GM19452 (cell line): ENCODE results near the gene MVB12B.

ENCODE experiments used
- ATAC-seq: cut with Tn5 transposase; IDR thresholded peaks from one replicate; pipeline ENCODE4 v1.9.1; 2021; ENCODE audit not compliant: unreplicated experiment

MVB12B gene

DNA sequence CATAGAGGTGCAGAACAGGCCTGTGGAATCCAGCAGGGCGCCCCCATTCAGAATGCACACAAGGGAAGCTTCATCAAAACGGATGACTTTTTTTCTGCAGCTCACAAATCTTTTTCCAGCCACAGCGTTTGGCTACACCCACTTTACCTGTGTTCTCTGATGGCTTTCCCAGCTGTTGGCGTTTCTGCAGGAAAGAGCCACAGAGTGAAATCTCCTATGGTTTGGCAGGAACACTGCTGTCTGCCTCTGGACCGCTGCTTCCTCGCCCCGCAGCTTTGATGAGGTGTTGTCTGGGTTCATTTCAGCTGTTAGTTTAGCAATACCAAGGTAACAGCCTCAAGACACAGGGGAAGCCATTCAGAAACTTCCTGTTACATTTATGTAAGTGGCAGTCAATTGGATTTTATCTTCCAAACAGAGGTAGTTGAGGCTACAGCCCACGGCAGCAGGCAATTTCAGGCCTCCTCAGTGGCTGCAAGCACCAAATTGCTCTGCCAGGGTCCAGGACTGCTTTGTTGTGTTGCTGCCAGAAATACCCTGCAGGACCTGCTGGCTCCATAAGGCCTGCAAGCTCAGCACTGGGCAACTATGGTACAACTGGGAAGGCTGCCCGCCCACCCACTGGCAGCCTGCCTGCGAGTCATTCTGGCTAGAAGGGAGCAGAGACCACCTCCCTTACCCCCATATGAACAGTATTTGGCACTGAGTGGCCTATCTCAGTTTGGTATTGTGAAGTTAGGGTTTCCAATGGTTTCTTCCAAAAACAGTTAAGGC, 96.7 kb downstream of the MVB12B start:
- no peak for ATAC-seq

DNA sequence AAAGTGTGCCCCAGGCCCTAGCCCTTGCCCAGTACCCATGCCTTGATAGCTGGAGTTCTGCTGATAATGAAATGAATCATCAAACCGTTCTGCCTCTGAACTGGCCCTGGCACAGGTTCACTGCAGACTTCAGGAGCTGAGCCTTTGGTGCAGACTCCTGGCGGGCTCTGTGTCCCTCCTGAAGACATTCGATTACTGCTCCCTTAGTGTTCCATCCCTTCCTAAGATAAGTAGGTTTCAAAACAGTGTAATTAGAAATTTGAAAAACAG, 97.2 kb downstream of the MVB12B start:
- ATAC-seq, result no peak

DNA sequence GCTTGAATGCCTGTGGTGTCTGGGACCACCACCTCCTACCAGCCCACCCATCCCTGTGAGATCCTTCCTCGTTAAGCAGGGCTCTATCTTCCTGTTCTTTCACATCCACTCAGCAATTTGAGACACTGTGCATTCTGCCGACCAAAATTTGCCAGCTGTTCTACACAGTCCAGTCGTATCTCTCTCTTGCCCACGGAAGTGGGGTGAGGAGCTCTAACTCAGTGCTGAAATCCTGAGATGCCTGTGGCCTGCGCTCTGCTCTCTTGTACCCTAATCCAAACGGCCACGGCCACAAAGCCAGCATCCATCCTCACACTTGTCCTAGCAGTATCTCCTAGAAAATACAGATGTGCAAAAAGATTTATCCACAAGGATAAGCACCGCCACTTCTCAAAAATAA, 97.9 kb downstream of the MVB12B start:
- ATAC-seq, result no peak

DNA sequence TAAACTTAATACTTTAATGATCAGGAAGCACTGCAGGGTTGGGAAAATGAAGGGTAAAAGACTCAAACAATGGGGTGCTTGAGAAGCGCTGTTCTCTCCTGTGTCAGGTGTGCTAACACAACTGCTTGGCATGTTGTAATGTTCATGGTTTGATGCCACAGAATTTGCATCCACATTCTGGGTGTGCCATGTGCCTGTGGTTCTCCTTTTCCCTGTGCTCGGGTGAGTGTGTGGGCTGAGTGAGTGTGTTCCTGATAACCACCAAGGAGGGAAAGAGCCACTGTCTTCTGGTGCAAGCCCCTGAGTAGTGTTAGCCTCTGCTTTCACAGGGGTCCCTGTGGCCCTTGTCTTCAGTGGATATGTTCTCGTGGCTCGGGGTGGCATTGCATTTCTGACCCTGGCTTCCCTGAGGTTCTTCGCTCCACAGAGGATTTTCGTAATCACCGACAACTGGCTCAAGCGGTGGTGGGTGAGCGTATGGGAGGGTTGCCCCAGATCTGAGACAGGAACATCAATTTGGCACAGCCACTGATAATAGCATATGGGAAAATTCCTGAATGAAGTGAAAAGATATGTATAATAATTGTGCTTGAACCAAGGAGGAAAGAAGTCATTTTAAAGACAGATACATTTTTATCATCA, 102.0 kb downstream of the MVB12B start:
- ATAC-seq, result no peak

DNA sequence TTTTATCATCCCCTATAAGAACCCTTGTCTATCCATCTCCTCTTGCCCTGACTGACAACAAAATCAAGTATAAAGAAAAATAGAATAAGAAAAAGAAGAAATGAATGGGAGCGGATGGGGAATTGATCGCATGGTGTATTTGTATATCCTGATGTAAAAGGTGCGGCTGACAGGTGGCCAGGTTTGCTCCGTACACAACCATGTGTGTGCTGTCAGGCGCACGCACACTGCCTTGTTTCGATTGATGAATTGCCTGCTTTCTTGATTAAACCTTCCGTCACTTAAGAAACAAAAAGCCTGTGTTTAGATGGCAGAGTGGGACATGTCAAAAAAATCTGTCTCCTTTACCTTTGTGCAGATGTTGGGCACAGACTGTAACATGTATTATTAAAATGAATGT, 102.6 kb downstream of the MVB12B start:
- ATAC-seq, result no peak

DNA sequence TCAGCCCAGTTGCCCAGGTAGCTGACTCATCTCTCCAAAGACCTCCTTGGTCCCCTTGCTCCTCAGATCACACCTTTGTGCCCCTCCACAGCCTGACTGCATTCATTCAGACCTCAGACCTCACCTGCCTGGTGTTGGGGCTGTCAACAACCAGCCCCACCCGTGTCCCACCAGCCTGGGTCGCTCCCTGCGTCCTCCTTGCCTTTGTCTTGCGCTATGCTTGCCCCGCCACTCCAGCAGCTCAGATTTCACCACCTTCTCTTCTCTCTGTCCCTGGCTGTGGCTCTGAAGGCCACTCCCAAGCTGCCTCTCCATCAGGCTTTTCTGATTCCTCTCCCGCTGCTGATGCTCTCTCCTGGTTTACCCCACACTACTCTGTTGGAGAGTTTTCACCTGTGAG, 103.5 kb downstream of the MVB12B start:
- no peak for ATAC-seq

DNA sequence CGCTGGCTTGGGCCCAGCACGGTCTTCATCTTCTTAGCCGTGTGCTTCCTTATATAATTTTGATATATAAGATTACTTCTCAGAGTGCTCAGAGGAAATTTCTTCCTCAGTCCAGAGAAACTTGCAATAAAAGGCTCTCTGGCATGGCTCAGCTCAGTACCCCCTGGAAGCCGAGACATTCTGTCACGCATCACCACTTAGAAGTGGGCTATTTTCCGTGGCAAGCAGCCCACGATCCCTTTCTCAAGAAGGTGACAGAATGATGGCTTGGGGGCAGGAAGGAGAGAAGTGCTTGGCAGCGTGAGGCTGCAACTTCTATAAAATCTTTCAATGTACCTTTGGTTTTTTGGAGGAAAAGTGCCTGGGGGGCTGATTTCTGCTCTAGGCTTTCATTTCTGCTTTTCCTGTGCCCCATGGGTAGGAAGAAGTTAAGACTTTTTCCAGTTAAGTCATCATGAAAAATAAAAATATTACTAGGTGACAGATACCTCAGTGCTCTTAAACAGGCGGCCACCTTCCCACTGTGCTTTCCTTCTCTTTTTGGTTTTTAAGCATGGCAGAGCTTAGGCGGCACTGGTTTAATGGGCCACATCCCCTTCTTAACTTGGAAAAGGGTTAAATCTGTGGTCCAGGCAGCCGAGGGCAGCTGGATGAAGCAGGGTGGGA, 104.6 kb downstream of the MVB12B start:
- ATAC-seq, result no peak

DNA sequence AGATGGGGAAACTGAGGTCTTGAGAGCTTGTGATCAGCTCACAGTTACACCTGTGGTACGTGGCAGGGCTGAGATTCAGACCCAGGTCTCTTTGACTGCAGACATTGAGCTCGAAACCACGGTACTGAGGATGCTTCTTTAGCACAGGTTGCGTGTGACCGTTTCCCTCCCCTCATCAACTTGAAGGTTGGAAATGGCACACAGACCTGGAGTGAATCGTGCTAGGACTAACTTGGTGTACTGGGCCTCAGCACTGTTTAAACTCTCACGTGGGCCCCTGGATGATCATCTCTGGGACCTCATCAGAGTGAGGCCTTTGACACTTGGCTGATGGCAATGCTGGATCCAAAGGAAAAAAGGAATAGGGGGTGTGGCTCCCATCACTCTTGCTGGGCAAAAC, 106.0 kb downstream of the MVB12B start:
- no peak for ATAC-seq

DNA sequence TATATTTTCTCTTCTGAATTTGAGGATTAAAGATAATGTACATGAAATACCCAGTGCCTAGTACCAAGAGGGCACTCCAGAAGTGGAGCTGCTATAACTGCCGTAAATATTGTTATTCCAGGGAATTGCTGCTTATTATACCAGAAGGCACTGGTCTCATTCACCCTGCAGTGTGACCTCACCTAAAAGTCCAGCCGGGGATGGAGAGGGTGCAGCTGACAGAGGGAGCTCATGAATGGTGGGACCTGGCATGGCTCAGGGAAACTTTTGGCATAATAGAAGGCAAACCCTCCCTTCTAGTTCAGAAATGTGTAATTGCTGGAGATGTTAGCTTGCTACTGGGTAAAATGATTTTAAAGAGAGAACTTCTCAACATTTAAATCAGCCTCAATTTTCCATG, 108.5 kb downstream of the MVB12B start:
- no peak for ATAC-seq

DNA sequence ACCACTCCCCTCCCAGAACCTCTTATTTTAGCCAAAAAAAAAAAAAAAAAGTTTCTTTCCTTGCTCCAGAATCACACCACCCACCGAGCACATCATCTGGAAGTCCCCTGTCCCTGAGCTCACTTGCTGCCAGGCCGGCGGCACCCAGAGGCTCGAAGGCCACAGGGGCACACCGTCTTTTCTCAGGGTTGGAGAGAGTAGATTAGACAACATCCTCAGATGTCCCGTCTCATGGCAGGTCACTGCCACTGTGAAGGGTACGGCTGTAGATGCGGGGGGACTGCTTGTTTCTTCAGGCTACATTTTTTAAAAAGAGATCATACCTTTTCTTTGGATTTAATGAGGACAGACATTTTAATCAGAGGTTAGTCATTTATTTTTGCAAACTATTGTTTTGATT, 109.0 kb downstream of the MVB12B start:
- no peak for ATAC-seq

DNA sequence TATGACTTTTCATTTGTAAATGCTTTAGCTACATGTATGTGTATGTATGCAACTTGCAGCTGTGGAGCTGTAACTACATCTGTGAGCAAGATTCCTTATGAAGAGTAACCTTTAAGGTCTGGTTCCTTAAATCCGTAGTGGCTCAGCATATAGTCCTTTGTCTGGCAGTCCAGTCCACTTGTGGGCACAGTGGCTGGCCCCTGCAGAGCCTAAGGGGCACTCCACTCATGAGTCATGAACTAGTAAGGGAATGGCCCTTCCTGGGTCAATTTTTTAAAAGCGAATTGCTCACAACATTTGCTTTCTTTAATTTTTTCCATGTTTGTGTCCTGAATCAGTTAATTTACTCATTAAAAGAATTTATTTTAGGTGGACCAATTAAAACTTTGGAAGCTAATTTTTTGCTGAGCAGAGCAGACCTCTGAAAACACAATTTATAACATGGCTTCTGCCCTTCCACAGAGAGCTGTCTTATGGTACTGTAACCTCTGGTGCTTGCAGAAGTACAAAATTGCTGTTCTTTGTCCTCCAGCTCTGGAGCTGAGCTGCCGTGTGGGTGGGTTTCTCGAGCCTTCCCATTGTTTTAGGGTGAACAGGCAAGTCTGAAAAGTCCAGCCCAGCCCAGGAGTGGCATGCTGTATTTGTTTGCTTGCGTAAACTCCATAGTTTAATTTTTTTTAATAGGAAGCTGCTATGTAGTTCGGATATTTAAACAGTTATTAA, 110.1 kb downstream of the MVB12B start:
- ATAC-seq, result no peak

DNA sequence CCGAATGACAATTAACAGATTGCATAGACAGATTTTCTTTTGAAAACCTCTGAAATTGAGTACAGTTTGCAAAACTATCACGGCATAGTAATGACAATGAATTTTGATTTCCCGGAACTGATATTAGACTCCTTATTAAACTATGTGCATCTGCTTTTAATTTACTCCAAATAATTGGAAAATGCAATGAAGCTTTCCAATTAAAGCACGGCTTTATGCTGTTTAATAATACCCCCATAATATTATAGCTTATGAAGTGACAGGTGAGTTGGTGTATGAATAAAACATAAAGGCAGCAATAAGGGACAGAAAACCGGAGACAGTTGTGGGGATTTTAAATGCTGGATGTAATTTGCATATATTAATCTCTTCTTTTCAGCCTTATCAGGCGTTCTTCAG, 110.6 kb downstream of the MVB12B start:
- ATAC-seq, result no peak

DNA sequence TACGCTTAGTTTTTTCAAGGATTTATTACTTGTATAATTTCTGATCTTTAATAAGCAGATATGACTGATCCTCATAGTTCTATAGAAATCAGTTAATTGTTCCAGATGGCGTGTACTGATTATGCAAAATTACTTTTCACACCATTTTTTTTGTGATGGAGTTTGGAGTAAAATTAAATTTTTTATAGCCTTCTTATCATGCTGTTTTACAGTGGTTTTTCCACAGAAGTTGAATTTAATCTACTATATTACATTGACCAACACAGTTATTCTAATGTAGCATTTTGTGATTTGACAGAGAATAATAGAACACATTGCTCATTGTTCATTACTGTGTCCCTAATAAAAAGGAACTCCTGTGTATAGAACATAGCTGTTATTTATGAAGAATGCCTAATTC, 111.1 kb downstream of the MVB12B start:
- ATAC-seq, result no peak

DNA sequence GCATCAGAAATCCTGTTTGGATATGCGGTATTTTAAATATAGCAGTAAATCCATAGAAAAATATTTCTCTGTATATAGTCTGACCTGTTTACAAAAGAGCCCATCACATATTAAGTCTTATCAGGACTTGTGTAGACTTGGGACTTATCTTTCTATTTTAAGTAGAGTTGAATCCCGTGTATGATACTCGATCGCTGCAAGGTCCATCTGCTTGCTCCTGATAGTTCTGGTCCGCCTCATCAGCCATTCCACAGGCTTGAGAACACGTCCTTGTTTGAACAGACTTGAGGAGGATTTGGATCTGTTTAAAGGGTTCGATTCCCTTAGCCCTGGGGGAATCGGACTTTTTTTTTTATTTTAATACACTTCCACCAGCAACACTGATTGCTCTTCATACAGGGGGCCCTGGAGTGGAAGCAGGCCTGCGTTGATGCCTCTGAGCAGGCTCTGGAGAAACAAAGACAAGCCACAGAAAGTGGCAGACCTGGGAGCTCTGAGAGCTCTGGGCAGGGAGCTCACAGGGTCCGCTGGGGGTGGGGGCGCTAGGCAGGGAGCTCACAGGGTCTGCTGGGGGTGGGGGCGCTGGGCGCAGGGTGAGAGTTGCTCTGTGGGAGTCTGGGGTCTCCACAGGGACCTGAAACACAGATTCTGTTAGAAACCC, 112.2 kb downstream of the MVB12B start:
- no peak for ATAC-seq

DNA sequence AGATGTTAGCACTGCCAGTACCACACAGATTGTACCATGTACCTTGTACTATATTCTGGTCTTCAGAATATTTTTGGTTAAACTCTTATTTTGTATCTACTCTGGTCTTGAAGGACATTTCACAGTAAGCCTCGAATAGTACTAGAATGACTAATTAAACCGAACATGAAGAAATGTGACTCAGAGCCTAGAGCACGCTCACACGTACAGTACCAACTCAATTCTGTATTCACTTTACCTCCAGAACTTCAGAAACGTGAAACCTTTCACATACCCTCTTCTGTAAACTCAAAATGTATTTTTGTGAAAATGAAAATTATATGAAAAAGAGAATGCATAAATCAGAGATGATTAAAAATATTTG, 112.8 kb downstream of the MVB12B start:
- no peak for ATAC-seq

DNA sequence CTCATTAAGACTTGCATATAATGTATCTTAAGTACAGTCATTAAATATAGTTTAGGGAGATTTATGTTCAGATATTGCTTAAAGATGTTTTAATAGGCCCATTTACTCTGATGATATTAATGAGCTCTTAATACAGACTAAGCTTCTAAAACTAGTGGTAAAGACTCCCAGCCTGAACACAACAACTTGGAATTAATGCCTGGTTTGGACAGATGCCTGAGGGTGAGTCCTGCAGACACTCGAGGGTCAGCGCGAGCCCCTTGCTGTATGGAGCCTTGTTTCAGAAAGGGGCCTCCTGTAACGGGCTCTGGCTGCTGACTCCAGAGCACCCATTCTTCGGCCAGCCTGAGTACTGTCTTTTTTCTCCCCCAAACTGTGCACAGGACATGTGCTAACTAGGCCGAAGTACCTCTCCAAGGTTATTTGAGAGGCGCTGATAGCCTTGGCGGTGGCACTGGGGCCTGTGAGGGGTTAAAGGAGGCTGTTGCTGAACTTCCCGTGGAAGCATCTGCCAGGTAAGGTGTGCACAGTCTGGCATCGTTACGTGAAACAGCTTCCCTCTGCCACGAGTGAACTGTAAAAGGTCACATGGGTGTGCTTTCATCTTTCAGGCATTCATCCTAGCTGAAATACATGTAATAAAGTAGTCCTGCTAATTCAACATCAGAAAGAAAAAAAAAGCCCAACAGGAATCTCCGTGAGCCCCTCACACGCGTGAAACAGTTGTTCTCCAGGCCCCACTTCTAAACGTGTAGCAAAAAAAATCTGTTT, 113.4 kb downstream of the MVB12B start:
- no peak for ATAC-seq

DNA sequence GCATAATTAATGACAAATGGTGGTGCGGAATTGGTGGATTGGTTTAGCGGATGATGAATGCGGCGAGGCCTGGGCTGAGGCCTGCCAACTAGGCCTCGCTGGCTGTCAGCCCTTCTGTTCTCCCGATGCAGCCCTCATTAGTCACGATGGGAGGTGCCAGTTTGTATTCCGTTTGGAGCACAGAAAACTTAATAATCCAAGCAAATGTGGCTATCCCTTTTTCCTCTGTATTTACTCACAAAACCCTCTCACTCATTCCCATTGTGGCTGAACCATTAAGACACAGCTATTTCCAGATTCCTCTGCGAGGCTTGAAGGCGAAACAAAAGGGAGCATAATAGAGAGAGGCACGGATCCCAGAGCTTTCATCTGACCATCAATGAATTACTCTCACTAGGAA, 114.3 kb downstream of the MVB12B start:
- ATAC-seq, result no peak

DNA sequence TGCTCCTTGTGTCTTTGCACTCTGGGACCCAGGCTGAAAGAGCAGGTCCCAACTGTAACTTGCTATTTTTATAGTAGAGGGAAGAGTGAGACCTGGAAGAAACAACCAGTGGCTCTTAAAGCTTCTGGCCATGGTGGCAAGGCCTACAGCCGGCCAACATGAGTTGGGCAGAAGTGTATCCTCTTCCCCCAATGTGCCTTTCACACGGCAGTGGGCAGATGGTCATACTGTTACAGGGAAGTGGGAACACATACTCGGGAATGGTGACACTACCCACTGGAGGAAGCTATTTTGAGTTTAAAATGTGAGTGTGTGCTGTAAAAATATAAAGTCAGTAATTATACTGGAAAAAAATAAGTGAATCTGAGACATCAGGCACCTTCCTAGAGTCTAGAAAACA, 116.0 kb downstream of the MVB12B start:
- ATAC-seq, result no peak

DNA sequence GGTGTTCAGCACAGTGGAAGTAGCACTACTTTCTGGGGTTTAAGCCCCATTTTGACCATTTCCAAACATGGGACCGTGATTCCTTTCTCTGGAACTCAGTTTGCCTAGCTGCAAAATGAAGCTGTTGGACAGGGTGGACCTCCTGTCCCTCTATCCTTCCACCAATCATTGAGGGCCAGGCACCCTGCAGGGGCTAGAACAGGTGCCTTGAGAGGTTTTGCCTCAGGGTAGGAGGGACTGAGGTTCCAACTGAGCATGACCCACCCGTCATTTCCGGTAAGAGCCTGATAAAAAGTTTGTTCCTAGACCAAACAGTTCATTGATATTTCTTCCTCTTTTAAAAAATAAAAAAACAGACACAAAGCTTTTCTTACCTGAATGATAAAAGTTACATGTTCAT, 116.5 kb downstream of the MVB12B start:
- ATAC-seq, result no peak

DNA sequence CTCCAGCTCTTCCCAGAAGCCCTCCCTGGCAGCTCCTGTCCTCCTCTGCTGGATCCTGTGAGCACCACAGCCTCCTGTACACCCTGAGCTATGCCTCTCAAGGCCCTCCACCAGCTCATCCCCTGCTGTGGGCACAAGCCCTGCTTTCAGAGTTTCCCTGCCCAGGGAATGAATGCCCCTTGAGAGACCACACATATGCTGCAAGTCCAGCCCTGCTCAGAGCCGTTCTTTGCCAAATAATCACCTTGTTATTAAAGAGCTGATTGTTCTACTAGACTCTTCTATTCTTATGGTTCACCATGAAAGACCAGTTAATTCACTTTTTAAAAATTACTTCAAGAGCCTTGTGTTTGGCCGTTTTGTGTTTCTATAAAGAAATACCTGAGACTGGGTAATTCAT, 121.5 kb downstream of the MVB12B start:
- no peak for ATAC-seq
